ENCODE measurements around the gene SGMS2.

Gene SGMS2

GRCh38 chr4:107893171-107894137 lies 68.7 kb downstream of the SGMS2 start:
- no peak overlapping the region for H3K4me3 ChIP-seq (replicated peaks; ENCODE audit: low read depth, low read length)
- no peak for TF ChIP-seq CTCF (IDR thresholded peaks at IDR 0.05; ENCODE audit: low read length, missing control alignments)
- DNase-seq (ENCODE audit: low read depth): peak; percentile 53

GRCh38 chr4:107894138-107894603 lies 69.4 kb downstream of the SGMS2 start:
- no peak for TF ChIP-seq CTCF (IDR thresholded peaks at IDR 0.05; ENCODE audit: low read length, missing control alignments)
- no peak for DNase-seq (ENCODE audit: low read depth)
- no peak overlapping the region for H3K4me3 ChIP-seq (replicated peaks; ENCODE audit: low read depth, low read length)

GRCh38 chr4:107896158-107896645 lies 71.5 kb downstream of the SGMS2 start:
- peak; percentile 94 for DNase-seq (ENCODE audit: low read depth)
- H3K4me3 ChIP-seq (replicated peaks; ENCODE audit: low read depth, low read length): no peak overlapping the region
- TF ChIP-seq CTCF (IDR thresholded peaks at IDR 0.05; ENCODE audit: low read length, missing control alignments): no peak

- no peak for TF ChIP-seq CTCF (IDR thresholded peaks at IDR 0.05; ENCODE audit: low read length, missing control alignments)
- no peak for DNase-seq (ENCODE audit: low read depth)
- no peak overlapping the region for H3K4me3 ChIP-seq (replicated peaks; ENCODE audit: low read depth, low read length)
These were observed 71.9 kb downstream of the SGMS2 start for GRCh38 chr4:107896646-107897045.

- TF ChIP-seq CTCF (IDR thresholded peaks at IDR 0.05; ENCODE audit: low read length, missing control alignments): no peak
- DNase-seq (ENCODE audit: low read depth): no peak
- H3K4me3 ChIP-seq (replicated peaks; ENCODE audit: low read depth, low read length): no peak overlapping the region
These were observed 73.1 kb downstream of the SGMS2 start for GRCh38 chr4:107897823-107898222.

GRCh38 chr4:107900067-107900466 lies 75.3 kb downstream of the SGMS2 start:
- TF ChIP-seq CTCF (IDR thresholded peaks at IDR 0.05; ENCODE audit: low read length, missing control alignments): no peak
- DNase-seq (ENCODE audit: low read depth): no peak
- H3K4me3 ChIP-seq (replicated peaks; ENCODE audit: low read depth, low read length): no peak overlapping the region

Measured in fibroblast of pulmonary artery (primary cell).